Tibial nerve (tissue), 4 donors: ENCODE results near the gene TLE3. TPM values are rescaled to one million over a fixed set of nuclear protein-coding genes. Genes with fewer than 3 reads are reported as not detected.
"Not testable (repeated sequence)": the region's sequence is repeated elsewhere in the genome, so short reads cannot be mapped to it uniquely, and the experiment has no call there.

Experiments used
- DNase-seq, 2 donors: peaks; one replicate each; pipeline ENCODE4 v3.0.0-alpha.2; 2019; ENCODE audit warnings: low spot score in 2 of 2
- H3K27ac ChIP-seq, 4 donors: fragments of 200-600 bp; sonication (generic) in 3 of 4; one replicate each; pipeline ENCODE4 v1.5.1; 2017 to 2019; ENCODE audit warnings: mild to moderate bottlenecking in 1 of 4
- H3K27me3 ChIP-seq, 2 donors: fragments of 200-600 bp; sonication (generic) in 1 of 2; one replicate each; pipeline versions ENCODE4 v1.5.1 to v1.6.0; 2017 to 2019
- H3K36me3 ChIP-seq, 3 donors: fragments of 200-600 bp; sonication (generic); one replicate each; pipeline ENCODE4 v1.5.1; 2018 to 2019
- H3K4me1 ChIP-seq, 4 donors: fragments of 200-600 bp; sonication (generic) in 3 of 4; one replicate each; pipeline ENCODE4 v1.5.1; 2017 to 2019
- H3K4me3 ChIP-seq, 4 donors: fragments of 200-600 bp; sonication (generic) in 3 of 4; one replicate each; pipeline ENCODE4 v1.5.1; 2017 to 2019; ENCODE audit warnings: mild to moderate bottlenecking in 1 of 4, moderate library complexity in 1 of 4
- H3K9me3 ChIP-seq, 4 donors: fragments of 200-600 bp; sonication (generic) in 3 of 4; one replicate each; pipeline ENCODE4 v1.5.1; 2017 to 2019
- CTCF ChIP-seq, 5 experiments: fragments of 200-600 bp in 3 of 5; fragments of 450-650 bp in 2 of 5; sonication (generic) in 3 of 5; IDR thresholded peaks; one replicate each; pipeline ENCODE4 v1.5.1; 2016 to 2019; ENCODE audit warnings: antibody characterized with exemption in 5 of 5, mild to moderate bottlenecking in 3 of 5, moderate library complexity in 2 of 5
- EP300 ChIP-seq, 2 donors: sonication (generic); formaldehyde crosslinking; IDR thresholded peaks; one replicate each; pipeline ENCODE4 v1.6.1; 2017; ENCODE audit warnings: antibody characterized with exemption in 2 of 2, mild to moderate bottlenecking in 1 of 2
- POLR2A ChIP-seq, 2 donors: fragments of 450-650 bp; IDR thresholded peaks; one replicate each; pipeline ENCODE4 v1.6.1; 2017; ENCODE audit warnings: antibody characterized with exemption in 2 of 2, mild to moderate bottlenecking in 2 of 2, moderate library complexity in 2 of 2
- WGBS, 2 donors: methylation state at CpG; one replicate each; pipeline ENCODE4 v1.1.5; 2018; 5-methylcytosine and 5-hydroxymethylcytosine counted together
- total RNA-seq, 4 donors: library from RNA; depleted of rRNA; stranded (reverse); fragments of >200 nt; gene quantifications; one replicate each; pipeline ENCODE4 v1.1.0, GENCODE V29; 2016

TLE3 gene
- total RNA-seq, 4 donors from 2014 or later, result 62.4 to 91.6 (median 76.9) TPM

GRCh38 chr15:70137967-70138366 is 40.2 kb upstream of the TLE3 start:
- DNase-seq, result no peak
- H3K4me3 ChIP-seq, result no peak overlapping the region
- H3K9me3 ChIP-seq, result no peaks in the 10 kb centered on the region
- peaks cover 0 to 28% (median 11%) of the 10 kb centered on the region in 4 donors for H3K4me1 ChIP-seq
- WGBS, 2 donors, result 92 to 96% methylated on average over 4 of the region's 4 CpGs
- no peak overlapping the region for H3K27ac ChIP-seq
- no peaks in the 10 kb centered on the region for H3K27me3 ChIP-seq
- H3K36me3 ChIP-seq, result no peaks in the 10 kb centered on the region
- TF ChIP-seq EP300 (IDR thresholded peaks at IDR 0.05), result no peak
- TF ChIP-seq POLR2A (IDR thresholded peaks at IDR 0.05), result no peak
- no peak for TF ChIP-seq CTCF (IDR thresholded peaks at IDR 0.05)

GRCh38 chr15:70137021-70137420 is 39.3 kb upstream of the TLE3 start:
- not testable (repeated sequence) for H3K27ac ChIP-seq, H3K27me3 ChIP-seq, DNase-seq, H3K36me3 ChIP-seq, H3K4me3 ChIP-seq, H3K9me3 ChIP-seq
- peaks cover 0 to 22% (median 11%) of the 10 kb centered on the region in 4 donors for H3K4me1 ChIP-seq
- 96 to 100% methylated on average over 1 of the region's 1 CpG for WGBS, 2 donors

- TF ChIP-seq EP300 (IDR thresholded peaks at IDR 0.05) (no peak), CTCF (IDR thresholded peaks at IDR 0.05) (no peak), POLR2A (IDR thresholded peaks at IDR 0.05) (no peak)
- Histone ChIP-seq H3K36me3 (no peaks in the 10 kb centered on the region), H3K4me1 (peaks cover 0 to 5% (median 0%) of the 10 kb centered on the region in 4 donors), H3K27ac (no peak overlapping the region), H3K9me3 (no peaks in the 10 kb centered on the region), H3K27me3 (no peaks in the 10 kb centered on the region), H3K4me3 (no peak overlapping the region)
- 95 to 97% methylated on average over 7 of the region's 7 CpGs for WGBS, 2 donors
- no peak for DNase-seq
These were observed 36.2 kb upstream of the TLE3 start for GRCh38 chr15:70133781-70134421.

- Histone ChIP-seq H3K36me3 (no peaks in the 10 kb centered on the region), H3K4me3 (no peak overlapping the region), H3K4me1 (peaks cover 0 to 5% (median 0%) of the 10 kb centered on the region in 4 donors), H3K9me3 (no peaks in the 10 kb centered on the region), H3K27me3 (no peaks in the 10 kb centered on the region), H3K27ac (no peak overlapping the region)
- DNase-seq, result no peak
- 61 to 63% methylated on average over 6 of the region's 6 CpGs for WGBS, 2 donors
- TF ChIP-seq POLR2A (IDR thresholded peaks at IDR 0.05) (no peak), EP300 (IDR thresholded peaks at IDR 0.05) (no peak), CTCF (IDR thresholded peaks at IDR 0.05) (no peak)
These were observed 35.6 kb upstream of the TLE3 start for GRCh38 chr15:70133296-70133695.

- Histone ChIP-seq H3K27ac (no peak overlapping the region), H3K4me1 (peaks cover 0 to 10% (median 4%) of the 10 kb centered on the region in 4 donors), H3K36me3 (no peaks in the 10 kb centered on the region), H3K27me3 (no peaks in the 10 kb centered on the region), H3K9me3 (no peaks in the 10 kb centered on the region), H3K4me3 (no peak overlapping the region)
- TF ChIP-seq CTCF (IDR thresholded peaks at IDR 0.05) (no peak), EP300 (IDR thresholded peaks at IDR 0.05) (no peak), POLR2A (IDR thresholded peaks at IDR 0.05) (no peak)
- WGBS, 2 donors, result 93 to 100% methylated on average over 1 of the region's 1 CpG
- no peak for DNase-seq
These were observed 34.9 kb upstream of the TLE3 start for GRCh38 chr15:70132571-70132970.
